GM21619 (cell line): Measurements from ENCODE around the gene CPPED1.
"Not testable (repeated sequence)": the region's sequence is repeated elsewhere in the genome, so short reads cannot be mapped to it uniquely, and the experiment has no call there.

Source experiments
- ATAC-seq: cut with Tn5 transposase; IDR thresholded peaks from one replicate; pipeline ENCODE4 v1.9.1; 2021; ENCODE audit not compliant: unreplicated experiment

The CPPED1 gene

GRCh38 chr16:12769525-12769924, 34.2 kb downstream of the CPPED1 start:
- no peak for ATAC-seq

GRCh38 chr16:12767897-12768296, 35.8 kb downstream of the CPPED1 start:
- no peak for ATAC-seq

GRCh38 chr16:12766853-12767252, 36.8 kb downstream of the CPPED1 start:
- no peak for ATAC-seq

GRCh38 chr16:12766208-12766607, 37.5 kb downstream of the CPPED1 start:
- not testable (repeated sequence) for ATAC-seq

GRCh38 chr16:12764813-12765488, 38.7 kb downstream of the CPPED1 start:
- no peak for ATAC-seq

- ATAC-seq = no peak
Measured at GRCh38 chr16:12763517-12763916, 40.2 kb downstream of the CPPED1 start.

- ATAC-seq = no peak
Measured at GRCh38 chr16:12760819-12761611, 42.7 kb downstream of the CPPED1 start.

GRCh38 chr16:12758670-12759558, 44.8 kb downstream of the CPPED1 start:
- no peak for ATAC-seq

- ATAC-seq = no peak
Measured at GRCh38 chr16:12758031-12758669, 45.5 kb downstream of the CPPED1 start.

- ATAC-seq = no peak
Measured at GRCh38 chr16:12757546-12757945, 46.1 kb downstream of the CPPED1 start.

- no peak for ATAC-seq
Measured at GRCh38 chr16:12754824-12755543, 48.7 kb downstream of the CPPED1 start.

- no peak for ATAC-seq
Measured at GRCh38 chr16:12753203-12754023, 50.3 kb downstream of the CPPED1 start.

GRCh38 chr16:12752159-12752558, 51.5 kb downstream of the CPPED1 start:
- no peak for ATAC-seq

GRCh38 chr16:12750554-12750918, 53.2 kb downstream of the CPPED1 start:
- ATAC-seq = no peak

- no peak for ATAC-seq
Measured at GRCh38 chr16:12749076-12749475, 54.6 kb downstream of the CPPED1 start.

GRCh38 chr16:12747827-12748226, 55.9 kb downstream of the CPPED1 start:
- ATAC-seq = no peak

- no peak for ATAC-seq
Measured at GRCh38 chr16:12747261-12747660, 56.4 kb downstream of the CPPED1 start.

- no peak for ATAC-seq
Measured at GRCh38 chr16:12744860-12745259, 58.8 kb downstream of the CPPED1 start.

- no peak for ATAC-seq
Measured at GRCh38 chr16:12742741-12743140, 60.9 kb downstream of the CPPED1 start.
